ENCODE data around the gene CRHR1.

Gene CRHR1

DNA sequence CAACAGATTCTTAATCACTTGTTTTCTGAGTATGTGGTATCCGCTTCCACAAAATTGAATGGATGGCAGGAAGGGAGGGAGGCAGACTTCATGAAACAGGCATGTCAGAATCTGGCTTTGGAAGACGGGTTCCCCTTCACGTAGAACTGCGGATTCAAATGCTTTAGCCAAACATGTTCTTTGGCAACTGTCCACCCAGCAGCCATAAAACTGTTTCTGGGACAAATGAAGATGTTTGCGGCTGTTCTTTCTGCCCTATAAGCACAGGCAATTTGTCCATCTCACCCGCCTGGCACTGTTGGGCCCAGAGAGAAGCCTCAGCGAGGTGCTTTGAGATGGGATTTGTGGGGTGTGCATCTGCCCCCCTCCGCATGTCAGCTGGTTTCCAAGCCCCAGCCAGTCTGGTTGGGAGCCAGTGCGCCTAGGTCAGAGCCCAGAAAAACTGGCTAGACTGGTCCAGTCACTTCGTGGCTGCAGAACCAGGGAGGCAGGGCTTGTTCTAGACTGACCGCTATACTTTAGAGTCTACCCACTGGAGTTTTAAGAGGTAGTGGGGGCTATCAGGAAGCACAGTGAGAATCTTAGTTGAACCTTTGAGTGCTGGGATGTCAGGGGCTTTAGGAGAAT lies 6.3 kb downstream of the CRHR1 start:
- DNase-seq: no peak

DNA sequence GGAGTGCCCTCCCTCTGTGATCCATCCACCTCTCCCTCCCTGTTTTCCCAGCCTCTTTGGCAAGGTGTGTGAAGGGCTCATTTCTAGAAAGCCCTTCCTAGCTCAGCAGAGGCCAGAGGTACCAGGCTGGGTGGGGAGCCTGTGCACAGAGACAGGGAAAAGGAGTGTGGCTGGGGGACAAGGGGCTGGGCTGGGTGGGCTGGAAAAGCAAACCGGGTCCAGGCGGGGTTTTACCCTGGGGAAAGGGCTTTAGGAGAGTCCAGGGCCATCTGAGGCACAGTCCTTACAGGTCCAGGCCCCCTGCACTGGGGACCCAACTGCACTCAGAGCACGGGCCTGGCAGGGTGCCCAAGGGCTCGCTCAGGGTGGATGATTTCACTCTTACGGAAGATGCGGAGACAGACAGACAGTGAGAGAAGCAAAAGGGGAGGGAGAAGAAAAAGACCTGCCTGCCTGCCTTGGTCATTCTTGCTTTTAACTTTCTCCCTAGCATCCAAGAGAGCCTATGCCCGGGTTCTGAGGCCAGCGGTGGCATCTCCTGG lies 7.0 kb downstream of the CRHR1 start:
- no peak for DNase-seq

- no peak for DNase-seq
These were observed 7.8 kb downstream of the CRHR1 start for GRCh38 chr17:45791935-45792334.

- DNase-seq: no peak
These were observed 8.3 kb downstream of the CRHR1 start for GRCh38 chr17:45792437-45792836.

DNA sequence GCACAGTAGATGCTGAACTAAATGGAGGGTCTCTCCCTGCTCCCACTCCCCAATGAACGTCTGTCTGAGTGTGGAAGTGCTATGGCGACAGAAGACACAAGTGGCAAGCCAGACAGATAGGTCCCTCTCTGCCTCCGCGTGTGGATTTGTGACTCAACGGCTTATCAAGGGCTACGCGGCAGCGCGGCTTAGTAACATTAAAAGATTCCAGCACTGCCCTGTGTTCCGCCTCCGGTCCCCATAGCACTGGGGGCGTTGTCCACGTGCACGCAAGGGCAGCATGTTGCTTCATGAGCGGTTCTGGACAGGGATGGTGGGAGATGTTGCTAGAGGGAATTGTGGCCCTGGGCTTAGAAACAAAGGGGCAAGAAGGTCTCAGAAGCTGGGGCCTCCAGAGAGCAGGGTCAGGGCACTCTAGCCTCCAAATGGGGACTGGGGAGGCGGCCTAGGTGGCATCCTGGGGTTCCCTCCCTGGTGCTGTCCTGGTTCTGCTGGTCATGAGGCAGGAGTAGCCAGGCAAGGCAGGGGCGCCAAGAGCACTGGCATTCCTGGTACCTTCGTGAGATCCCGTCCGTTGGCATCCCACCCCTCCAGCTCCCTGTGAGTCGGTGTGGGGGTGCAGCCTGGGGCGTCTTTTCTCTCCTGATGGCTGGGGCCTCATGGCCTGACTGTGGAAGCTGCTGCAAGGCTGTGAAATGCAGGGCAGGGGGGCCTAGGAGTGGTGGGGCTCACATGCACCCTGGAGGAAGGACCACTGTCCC lies 9.1 kb downstream of the CRHR1 start:
- DNase-seq: no peak

- DNase-seq: no peak
These were observed 9.9 kb downstream of the CRHR1 start for GRCh38 chr17:45793999-45794540.

DNA sequence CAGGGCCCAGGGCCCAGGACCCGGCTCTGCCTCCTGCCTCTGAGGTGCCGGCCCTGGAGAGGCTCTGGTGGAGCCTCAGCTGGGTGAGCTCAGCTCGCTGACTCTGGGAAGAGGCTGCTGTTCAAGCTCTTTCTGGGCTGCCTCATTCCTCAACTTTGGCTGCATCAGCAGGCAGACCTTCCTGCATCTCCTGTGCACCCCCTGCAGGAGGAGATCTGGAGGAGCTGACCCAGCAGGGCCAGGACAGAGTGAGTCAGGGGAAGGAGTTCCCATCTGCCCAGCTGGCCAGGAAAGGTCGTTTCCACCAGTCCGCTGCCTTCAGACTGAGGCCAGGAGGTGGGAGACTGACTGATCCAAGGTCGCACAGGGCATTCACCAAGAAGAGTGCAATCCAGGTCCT lies 10.7 kb downstream of the CRHR1 start:
- no peak for DNase-seq

- no peak for DNase-seq
These were observed 16.7 kb downstream of the CRHR1 start for GRCh38 chr17:45800816-45801215.

DNA sequence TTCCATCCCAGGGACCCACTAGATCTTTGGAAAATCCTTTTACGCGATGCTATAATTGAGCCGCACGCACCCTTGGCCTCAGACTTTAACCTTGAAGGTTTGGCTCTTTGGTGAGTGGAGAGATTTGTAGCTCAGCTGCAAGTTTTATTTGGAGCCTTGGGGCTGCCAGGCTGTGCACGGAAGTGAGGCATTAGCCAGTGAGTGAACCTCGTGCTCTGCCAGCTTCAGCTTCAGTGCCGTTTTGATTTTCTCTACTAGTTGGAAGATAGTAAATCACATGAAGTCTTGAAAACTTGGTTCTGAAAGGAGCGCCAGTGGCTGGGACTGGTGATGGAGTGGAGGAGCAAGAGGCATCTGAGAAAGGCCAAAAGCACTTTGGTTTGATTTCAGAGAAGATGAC lies 17.3 kb downstream of the CRHR1 start:
- DNase-seq: no peak

- DNase-seq: no peak
These were observed 24.7 kb downstream of the CRHR1 start for GRCh38 chr17:45808845-45809244.

DNA sequence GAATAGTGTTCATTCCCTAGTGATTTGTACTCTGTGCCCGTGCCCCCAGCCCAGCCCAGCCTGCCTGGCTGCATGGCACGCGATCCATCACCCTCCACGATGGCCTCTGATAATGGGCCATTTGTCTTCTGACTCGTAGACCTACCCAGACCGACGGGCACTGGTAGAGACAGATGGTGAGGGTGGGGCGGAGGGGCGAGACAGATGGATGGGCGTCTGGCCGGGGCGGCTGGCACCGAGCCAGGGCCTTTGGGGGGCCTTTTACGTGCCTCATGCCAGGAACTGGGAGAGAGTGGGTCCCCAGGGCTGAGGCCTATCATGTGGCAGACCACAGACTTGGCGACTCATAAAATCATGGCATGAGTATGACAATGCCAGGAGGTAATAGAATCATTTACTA lies 25.4 kb downstream of the CRHR1 start:
- no peak for DNase-seq

GRCh38 chr17:45812102-45812501 lies 28.0 kb downstream of the CRHR1 start:
- DNase-seq: no peak

DNA sequence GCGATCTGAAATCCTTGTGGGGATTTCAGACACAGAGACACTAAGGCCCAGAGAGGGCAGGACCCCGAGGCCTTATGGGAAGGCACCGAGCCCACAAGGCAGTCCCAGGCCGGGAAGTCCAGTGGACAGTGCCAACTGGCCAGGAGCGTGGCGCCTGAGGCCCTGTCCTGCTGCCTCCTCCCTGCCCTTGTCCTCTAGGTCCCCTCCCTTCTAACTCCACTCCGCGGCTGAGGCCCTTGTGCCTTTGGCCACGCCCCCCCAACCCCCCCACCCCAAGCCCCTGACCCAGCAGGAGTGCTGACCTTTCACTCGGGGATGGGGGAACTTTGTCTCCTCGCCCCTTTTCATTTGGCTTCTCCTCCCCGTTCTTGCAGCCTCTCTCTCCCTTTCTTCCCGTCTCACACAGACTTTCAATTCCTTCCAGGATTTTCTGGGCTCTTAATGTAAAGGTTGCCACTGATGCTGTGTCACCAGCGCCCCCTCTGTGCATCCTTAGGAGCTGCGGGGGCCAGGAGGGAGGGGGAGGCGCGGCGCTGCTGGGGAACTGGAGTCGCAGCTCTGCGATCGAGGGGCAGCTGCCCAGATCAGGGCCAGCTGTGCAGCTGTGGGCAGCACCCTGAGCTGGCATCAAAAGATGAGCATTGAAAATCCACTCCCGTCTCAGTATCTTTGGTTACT lies 29.1 kb downstream of the CRHR1 start:
- no peak for DNase-seq

DNA sequence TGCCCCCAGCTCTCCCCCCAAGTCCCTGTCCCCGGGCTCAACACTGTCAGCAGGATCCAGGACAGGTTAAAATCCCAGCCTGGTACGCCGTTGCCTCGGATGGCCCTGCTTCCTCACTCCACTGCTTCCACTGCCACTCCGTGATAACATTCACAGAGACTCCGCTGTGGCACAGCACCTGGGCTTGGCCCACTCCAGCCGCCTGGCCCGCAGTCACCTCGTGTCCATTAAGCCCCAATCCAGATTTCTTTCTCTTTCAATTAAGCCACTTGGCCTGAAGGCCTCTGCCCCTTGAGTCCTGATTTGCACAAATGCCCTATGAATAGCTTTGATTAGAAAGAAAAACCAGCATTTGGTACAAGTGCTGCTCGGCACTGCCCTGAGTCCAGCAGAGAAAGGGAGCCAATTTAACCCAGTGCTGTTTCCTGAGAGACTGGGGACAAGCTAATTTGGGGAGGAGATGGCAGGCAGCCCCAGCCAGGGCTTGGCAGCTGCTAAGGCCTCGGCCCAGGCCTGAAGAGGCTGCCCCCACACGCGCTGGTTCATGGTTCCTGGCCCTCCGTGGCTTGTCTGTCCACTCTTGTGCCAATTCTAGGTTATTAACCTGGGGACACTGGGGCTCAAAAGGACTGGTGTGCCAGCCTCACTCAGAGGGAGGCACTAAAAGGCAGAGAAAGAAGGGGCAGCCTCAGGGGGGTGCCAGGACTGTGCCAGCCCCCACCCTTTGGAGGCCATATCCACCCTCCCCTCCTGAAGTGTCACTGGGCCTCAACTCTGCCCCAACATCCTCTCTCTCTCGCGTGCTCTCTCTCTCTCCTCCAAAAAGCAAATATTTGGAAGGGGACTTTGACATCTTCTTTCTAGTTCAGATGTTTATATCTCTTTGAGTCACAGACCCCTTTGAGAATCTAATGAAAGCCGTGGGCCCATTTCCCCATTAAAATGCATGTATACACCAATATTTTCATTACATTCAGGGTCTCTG lies 30.8 kb downstream of the CRHR1 start:
- DNase-seq: no peak

DNA sequence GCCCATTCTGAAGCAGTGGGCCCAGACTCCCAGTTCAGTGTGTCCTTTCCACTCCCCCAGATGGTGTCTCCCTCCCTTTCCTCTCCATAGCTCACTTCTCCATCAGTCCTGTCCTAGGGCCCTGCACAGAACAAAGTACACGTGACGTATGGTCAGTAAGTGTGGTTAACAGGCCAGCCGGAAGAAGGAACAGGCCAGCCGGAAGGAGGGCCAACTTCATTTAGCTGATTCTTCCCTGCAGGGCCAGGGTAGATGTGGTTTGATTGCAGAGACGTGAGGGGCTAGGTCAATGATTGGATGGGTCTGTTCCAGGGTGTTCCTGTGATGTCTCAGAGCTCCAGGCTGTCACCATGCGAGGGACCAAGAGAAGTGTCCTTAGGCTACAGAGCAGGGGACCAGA lies 31.6 kb downstream of the CRHR1 start:
- DNase-seq: no peak

DNA sequence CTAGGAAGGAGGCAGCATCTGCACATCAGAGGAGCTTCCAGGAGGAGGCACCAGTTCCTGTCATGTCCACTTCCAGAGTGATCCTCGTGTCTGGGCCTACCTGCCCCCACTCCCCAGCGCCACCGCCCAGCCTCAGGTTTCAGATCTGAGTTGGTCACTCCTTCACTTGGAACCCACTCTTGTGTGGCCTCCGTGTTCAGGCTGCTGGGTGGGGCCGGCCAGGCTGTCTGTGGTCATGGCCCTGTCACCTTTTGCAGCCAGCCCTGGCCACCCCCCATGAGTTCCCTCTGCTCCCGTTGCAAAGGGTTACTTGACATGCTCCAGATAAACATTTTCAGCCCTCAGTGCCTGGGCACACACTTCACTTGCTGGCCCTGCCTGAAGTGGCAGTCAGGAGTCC lies 33.9 kb downstream of the CRHR1 start:
- DNase-seq: no peak

GRCh38 chr17:45818699-45819098 lies 34.6 kb downstream of the CRHR1 start:
- no peak for DNase-seq

DNA sequence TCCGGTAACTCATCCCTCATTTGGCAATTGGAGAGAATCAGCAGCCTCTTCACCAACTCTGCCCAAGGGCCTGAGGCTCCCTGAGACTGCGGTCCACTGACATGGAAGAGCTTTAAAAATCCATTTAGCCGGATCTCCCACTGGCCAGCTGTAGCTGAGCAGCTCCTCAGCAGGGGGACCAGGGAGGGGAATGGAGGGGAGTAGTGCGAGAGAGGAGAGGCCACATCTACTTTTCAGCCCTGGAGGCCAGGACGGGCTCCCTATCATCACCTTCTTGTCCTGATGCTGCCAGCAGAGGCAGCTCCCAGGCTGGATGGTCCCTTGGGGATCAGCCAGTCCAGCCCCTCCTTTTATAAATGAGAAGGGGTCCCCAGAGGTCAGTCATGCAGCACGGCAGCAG lies 35.5 kb downstream of the CRHR1 start:
- DNase-seq: no peak

- no peak for DNase-seq
These were observed 36.1 kb downstream of the CRHR1 start for GRCh38 chr17:45820052-45820780.

- DNase-seq: no peak
These were observed 37.0 kb downstream of the CRHR1 start for GRCh38 chr17:45821147-45821546.

DNA sequence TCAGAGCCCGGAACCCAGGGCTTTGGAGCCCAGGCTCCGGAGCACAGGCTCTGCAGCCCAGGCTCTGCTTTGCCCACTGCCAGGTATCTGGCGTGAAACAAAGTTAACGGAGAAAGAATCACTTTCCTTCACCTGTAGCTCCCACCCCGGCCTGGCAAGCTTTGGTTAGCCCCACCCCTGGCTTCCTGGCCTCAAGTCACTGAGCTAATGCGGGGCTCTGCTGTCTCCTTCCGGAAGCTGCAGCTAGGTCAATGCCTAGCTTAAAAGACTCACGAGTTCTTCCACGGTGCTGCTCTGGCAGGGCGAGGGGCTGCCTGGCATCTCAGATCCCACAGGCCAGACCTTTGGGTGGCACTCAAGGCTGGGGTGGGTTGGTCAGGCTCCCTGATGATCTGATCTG lies 39.5 kb downstream of the CRHR1 start:
- peak; percentile 16 for DNase-seq

DNA sequence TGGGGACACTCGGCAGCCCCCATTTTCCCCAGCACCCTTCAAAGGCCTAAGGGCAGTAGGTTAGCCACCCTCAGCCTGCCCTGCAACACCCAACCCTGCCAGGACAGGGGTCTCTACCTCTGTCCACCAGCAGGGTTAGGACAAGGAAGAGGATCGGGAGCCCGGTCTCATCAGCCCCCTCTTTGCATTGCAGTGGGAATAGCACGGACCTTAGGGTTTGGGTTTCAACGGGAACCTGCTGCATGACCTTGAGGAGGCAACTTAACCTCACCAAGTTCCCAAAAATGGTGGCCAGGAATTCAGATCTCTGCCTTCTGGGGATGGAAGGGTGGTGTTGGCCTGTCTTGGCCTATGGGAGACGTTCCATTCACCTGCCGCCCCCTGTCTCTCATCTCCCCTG lies 40.4 kb downstream of the CRHR1 start:
- DNase-seq: no peak

Data from activated CD4-positive, alpha-beta T cell treated with anti-CD3 and anti-CD28 coated beads for 48 hours (primary cell).